Ishikawa (cell line): ENCODE data around the gene SRSF6.

Experiments
- CEBPB ChIP-seq: IDR thresholded peaks from 2 replicates; pipeline ENCODE4 v1.6.1; 2012
- CREB1 ChIP-seq: IDR thresholded peaks from 2 replicates; pipeline ENCODE4 v1.6.1; 2012; ENCODE audit warnings: low read depth
- EGR1 ChIP-seq: IDR thresholded peaks from 2 replicates; pipeline ENCODE4 v1.6.1; 2012
- EP300 ChIP-seq: IDR thresholded peaks from 2 replicates; pipeline ENCODE4 v1.6.1; 2012; ENCODE audit warnings: borderline replicate concordance
- FOXM1 ChIP-seq: IDR thresholded peaks from 2 replicates; pipeline ENCODE4 v1.6.1; 2012; ENCODE audit warnings: low read depth, borderline replicate concordance
- MAX ChIP-seq: IDR thresholded peaks from 2 replicates; pipeline ENCODE4 v1.6.1; 2012
- NFIC ChIP-seq: IDR thresholded peaks from 2 replicates; pipeline ENCODE4 v1.6.1; 2012
- RAD21 ChIP-seq: IDR thresholded peaks from 2 replicates; pipeline ENCODE4 v1.6.1; 2012; ENCODE audit warnings: low read depth
- REST ChIP-seq: IDR thresholded peaks from 2 replicates; pipeline ENCODE4 v1.6.1; 2012; ENCODE audit warnings: low read depth, mild to moderate bottlenecking
- TAF1 ChIP-seq: IDR thresholded peaks from 2 replicates; pipeline ENCODE4 v1.6.1; 2012; ENCODE audit warnings: low read depth, mild to moderate bottlenecking
- TCF12 ChIP-seq: IDR thresholded peaks from 2 replicates; pipeline ENCODE4 v1.6.1; 2012; ENCODE audit warnings: low read depth
- TEAD4 ChIP-seq: IDR thresholded peaks from 2 replicates; pipeline ENCODE4 v1.6.1; 2012
- USF1 ChIP-seq: IDR thresholded peaks from 2 replicates; pipeline ENCODE4 v1.6.1; 2012
- YY1 ChIP-seq: IDR thresholded peaks from 2 replicates; pipeline ENCODE4 v1.6.1; 2012; ENCODE audit warnings: low read depth
- ZBTB7A ChIP-seq: IDR thresholded peaks from 2 replicates; pipeline ENCODE4 v1.6.1; 2012; ENCODE audit warnings: low read depth

Gene SRSF6

DNA sequence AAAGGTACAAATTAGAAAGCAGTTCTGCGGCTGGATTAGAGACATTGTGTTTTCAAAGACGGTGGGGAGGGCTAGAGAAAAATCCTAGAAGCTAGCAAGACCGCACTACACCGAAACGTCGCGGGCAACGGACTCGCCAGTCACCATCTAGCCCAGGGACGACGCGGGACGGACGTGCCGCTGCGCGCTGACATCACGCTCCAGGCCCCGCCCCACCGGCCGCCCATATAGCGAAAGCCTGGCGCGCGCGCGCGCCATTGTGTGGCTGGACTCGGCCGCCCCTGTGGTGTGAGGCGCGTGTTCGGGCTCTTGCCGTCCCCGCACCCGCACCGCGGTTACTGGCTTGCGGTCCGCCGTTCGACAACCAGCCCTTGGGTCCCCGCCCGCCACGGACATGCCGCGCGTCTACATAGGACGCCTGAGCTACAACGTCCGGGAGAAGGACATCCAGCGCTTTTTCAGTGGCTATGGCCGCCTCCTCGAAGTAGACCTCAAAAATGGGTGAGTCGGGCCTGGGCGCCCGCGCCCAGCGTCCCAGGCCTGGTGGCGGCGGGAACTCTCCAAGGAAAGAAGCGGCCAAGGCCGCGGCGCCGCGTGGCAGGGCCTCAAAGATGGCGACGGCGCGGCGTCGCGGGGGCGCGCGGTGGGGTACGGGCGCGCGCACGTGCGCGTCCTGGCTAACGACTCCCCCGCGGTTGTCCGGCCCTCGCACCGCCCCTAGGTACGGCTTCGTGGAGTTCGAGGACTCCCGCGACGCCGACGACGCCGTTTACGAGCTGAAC is at the start of gene SRSF6:
Gene SRSF6 (plus strand): TSS at position 257 of the 782 bp plus-strand sequence. CDS start 138 bp downstream, at position 395.
- TF ChIP-seq ZBTB7A = no peak
- peak; percentile 50; the same call in 1 of the 2 replicates for TF ChIP-seq TCF12
- TF ChIP-seq TEAD4 = no peak
- no peak for TF ChIP-seq EP300
- TF ChIP-seq CEBPB = no peak; the same call in 1 of the 2 replicates
- no peak for TF ChIP-seq REST
- peak; percentile 74 for TF ChIP-seq CREB1
- peak; percentile 41; the same call in 1 of the 2 replicates for TF ChIP-seq USF1
- TF ChIP-seq NFIC = no peak
- peak; percentile 52; the same call in 1 of the 2 replicates for TF ChIP-seq EGR1
- TF ChIP-seq YY1 = peak; percentile 81
- TF ChIP-seq FOXM1 = no peak
- TF ChIP-seq RAD21 = no peak
- TF ChIP-seq MAX = peak; percentile 92
- TF ChIP-seq TAF1 = peak; percentile 74

DNA sequence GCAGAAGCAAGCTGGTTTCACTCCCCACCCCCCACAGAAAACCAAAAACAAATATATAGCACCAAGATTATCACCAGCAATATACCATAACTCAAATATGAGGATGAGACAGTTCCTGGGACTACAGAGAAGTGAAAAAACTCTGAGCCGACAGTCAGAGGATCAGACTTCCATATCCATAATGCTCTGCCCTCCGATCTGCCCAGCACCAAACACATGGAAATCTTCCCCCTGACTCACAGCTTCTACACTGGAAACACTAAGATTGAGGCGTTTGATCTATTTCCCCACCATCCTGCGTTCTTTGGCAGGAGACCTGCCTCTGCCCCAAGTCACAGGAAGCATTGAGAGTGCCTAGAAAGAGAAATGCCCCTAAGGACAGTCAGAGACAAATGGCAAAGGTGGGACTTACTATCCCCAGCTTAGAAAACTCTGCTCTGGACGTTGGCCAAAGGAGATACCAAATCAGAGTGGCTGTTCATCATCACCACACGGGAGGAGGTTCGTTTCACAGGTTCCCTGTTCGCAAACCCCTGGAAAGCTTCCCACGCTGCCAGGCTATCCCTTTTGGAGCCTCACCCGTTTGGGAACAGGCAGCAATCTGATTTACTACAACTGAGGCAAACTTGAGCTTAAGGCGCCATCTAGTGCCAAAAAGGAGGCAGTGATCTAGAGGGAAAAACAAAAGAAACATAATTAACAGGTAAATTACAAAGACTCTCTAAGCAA is 48.7 kb upstream of the SRSF6 start:
- TF ChIP-seq RAD21 = peak; percentile 85
- no peak for TF ChIP-seq EGR1
- no peak for TF ChIP-seq EP300

DNA sequence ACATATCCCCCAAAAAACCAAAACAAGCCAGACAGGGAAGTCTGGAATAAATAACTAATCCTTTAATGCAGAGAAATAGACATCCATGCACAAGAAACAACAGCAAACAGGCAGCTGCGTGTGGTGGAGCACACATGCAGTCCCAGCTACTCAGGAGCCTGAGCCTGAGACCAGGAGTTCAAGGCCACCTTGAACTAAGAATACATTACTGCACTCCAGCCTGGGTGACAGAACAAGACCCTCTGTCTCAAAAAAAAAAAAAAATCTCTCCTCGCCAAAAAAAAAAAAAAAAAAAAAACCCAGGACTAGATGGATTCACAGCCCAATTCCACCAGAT is 48.2 kb upstream of the SRSF6 start:
- TF ChIP-seq MAX (no peak), CEBPB (no peak), USF1 (no peak), CREB1 (no peak), ZBTB7A (no peak), NFIC (no peak), TEAD4 (no peak), RAD21 (no peak), YY1 (no peak), REST (no peak), EP300 (no peak), FOXM1 (no peak), TCF12 (no peak)

DNA sequence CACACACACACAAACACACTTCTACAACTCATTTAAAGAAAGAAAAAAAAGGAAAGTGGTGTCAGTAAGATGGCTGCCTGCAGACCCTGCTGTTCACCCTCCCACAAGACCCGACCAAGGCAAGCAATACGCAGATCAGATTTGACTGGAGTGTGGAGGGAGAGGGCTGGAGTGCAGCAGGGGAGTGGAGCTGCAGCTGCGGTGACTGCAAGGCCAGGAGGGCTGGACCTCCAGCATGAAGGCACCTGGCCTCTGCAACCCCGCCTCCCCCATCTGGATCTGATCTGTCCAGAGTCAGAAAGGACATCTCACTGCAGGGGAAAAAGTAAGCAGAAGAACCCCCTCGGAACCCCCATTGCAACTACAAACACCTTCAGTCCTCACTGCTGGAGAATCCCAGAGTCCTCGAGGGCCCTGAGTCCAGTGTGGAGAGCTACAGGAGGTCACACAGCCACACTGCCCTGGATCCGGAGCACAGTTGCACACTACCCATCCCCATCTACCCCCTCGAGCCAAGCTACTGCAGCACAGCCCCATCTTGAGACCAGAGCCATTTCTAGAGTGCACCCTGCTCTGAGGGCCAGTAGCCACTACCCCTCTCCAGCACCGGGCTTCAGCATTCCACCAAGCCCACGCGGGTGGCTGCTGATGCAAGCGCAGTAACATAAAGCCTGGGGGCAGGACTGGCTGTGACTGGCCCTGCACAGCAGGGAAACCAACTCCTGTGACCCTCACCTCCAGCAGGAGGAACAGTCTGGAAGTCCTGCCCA is 41.9 kb upstream of the SRSF6 start:
- TF ChIP-seq TAF1 (no peak), TEAD4 (no peak), CEBPB (no peak), MAX (no peak), FOXM1 (no peak), USF1 (no peak)
